HG02610 (cell line): Measurements from ENCODE around the gene HLA-A.

Experiments
- ATAC-seq: cut with Tn5 transposase; IDR thresholded peaks from one replicate; pipeline ENCODE4 v1.9.1; 2021; ENCODE audit warnings: mild to moderate bottlenecking, moderate library complexity; ENCODE audit not compliant: unreplicated experiment

The HLA-A gene

DNA sequence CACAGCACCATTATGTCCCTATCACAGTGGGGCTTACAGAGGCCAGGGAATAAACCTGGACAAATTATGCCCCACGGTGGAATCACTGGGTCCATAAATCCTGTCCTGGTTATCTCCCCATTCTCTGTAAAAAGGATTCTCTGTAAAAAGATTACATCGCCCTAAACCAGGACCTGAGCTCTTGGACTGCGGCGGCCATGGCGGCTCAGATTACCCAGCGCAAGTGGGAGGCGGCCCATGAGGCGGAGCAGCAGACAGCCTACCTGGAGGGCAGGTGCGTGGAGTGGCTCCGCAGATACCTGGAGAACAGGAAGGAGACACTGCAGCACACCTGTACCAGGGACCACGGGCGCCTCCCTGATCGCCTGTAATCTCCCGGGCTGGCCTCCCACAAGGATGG is 8.4 kb upstream of the HLA-A start:
- no peak for ATAC-seq

GRCh38 chr6:29935273-29935955 is 6.9 kb upstream of the HLA-A start:
- no peak for ATAC-seq

GRCh38 chr6:29938746-29939508 is 3.4 kb upstream of the HLA-A start:
- ATAC-seq = no peak

- ATAC-seq = no peak
Measured at GRCh38 chr6:29941016-29941415, 1.3 kb upstream of the HLA-A start.

DNA sequence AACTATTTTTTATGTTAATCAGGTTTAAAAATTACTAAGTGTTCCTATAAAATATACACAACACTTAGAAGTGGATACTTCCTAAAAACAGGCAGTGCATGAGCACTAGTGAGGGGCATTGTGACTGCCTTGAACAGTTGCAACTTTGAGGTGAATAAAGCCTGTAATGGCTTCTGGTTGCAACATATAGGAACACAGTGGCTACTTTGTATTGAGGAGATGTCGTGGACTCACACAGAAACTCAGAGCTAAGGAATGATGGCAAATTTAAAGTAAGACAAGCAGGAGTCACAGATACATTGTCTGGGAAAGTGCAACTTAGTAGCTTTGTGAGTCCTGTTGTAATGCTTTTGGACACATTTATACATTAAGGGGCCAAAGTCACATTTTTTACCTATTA is 861 bp upstream of the HLA-A start:
- no peak for ATAC-seq

- no peak for ATAC-seq
Measured at GRCh38 chr6:29941916-29942274, 437 bp upstream of the HLA-A start.

GRCh38 chr6:29943053-29943966 is 978 bp downstream of the HLA-A start:
- no peak for ATAC-seq

- ATAC-seq = no peak
Measured at GRCh38 chr6:29945281-29945820, 3.0 kb downstream of the HLA-A start.

DNA sequence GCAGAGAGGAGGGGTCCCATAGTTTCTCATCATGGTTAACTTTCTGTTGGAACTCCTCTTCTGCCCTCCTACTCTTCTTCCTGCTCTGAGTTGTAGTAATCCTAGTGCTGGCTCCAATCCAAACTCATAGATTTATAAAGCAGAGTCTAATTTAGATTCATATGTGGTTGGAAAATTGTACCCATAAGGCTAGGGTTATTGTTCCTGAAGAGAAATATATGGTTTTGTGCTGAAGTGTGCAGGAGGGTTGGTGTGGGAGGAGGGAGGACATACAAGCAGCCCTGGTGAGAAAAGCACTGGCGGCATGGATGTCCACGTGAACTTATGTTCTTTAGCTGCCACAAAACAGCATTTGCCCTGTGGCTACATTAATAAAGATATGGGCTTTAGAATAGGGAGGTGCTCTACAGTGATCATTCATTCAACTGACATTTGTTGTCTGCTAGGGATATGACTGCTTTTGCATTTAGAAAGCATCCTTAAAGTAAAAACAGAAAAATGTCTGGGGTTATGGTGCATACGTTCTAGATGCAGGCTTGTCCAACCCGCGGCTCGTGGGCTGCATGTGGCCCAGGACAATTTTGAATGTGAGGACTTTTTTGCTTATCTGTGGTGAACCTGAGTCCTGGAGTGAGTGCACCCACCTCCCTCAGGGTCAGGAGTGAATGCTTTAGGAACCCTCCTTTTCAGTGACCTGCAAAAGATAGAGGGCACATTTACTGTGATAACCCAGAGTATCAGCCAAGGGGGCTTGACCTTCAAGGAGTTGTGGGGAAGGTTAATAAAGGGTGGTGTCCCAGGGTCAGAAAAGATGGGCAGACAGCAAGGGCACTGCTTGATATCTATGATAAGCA is 4.1 kb downstream of the HLA-A start:
- no peak for ATAC-seq

GRCh38 chr6:29947077-29947980 is 5.0 kb downstream of the HLA-A start:
- no peak for ATAC-seq

DNA sequence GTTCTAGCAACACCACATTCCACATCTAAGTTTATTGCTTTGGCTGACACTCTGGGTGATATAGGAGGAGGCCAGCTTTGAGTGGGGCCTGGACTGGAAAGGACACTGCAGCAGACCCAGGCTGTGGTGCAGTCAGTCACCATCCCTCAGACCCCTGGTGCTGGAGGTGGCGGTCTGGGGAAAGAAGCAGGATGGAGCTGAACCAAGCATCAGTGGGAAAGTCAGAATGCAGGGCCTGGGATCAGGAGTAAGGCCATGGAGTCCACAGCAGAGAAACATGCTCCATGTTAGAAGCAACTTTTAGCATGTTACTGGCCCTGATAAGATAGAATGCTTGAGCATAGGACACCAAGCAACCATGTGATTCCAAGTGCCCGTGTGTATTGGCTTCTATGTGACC is 5.9 kb downstream of the HLA-A start:
- no peak for ATAC-seq

GRCh38 chr6:29949934-29950333 is 7.6 kb downstream of the HLA-A start:
- no peak for ATAC-seq

DNA sequence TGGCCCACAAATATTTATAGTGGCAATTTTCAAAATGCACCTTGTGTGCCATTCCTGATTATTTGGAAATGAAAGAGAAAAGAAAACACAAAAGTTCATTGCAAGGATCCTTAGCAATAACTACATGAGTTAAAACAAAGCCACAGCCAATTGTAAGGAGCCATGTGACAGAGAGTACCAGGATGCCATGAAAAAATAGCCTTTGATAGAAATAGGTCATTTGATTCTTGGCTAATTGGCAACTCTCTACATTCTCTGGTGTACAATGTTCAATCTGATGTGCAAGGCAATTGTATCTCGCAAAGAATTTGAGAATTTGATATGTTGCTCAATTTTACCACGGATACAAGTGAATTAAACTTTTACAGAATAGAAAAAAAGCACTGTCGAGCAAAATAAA is 9.6 kb downstream of the HLA-A start:
- ATAC-seq = no peak

DNA sequence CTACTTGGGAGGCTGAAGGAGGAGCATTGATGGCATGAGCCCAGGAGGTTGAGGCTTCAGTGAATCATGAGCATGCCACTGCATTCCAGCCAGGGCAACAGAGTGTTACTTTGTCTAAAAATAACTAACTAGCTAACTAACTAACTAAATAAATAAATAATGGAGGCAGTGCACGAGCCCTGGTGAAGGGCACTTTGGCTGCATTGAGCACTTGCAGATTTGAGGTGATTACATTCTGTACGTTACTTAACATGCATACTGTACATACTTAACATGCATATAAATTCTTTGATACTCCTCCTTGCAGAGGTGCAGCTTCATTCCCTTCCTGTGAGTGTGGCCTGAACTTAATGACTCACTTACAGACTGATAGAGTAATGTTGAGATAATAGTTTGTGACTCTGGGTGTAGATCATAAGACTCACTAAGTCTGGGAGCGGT is 10.7 kb downstream of the HLA-A start:
- no peak for ATAC-seq

GRCh38 chr6:29953686-29954085 is 11.4 kb downstream of the HLA-A start:
- ATAC-seq = no peak

GRCh38 chr6:29954272-29954671 is 11.9 kb downstream of the HLA-A start:
- no peak for ATAC-seq

DNA sequence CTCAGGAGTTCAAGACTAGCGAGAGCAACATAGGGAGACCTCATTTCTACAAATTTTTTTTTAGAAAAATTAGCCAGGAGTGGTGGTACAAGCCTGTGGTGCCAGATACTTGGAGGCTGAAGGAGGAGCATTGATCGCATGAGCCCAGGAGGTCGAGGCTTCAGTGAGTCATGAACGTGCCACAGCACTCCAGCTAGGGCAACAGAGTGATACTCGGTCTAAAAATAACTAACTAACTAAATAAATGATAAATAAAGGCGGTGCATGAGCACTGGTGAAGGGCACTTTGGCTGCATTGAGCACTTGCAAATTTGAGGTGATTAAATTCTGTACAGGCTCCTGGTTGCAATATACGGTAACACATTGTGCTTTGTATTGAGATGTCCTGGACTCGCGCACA is 13.5 kb downstream of the HLA-A start:
- no peak for ATAC-seq

DNA sequence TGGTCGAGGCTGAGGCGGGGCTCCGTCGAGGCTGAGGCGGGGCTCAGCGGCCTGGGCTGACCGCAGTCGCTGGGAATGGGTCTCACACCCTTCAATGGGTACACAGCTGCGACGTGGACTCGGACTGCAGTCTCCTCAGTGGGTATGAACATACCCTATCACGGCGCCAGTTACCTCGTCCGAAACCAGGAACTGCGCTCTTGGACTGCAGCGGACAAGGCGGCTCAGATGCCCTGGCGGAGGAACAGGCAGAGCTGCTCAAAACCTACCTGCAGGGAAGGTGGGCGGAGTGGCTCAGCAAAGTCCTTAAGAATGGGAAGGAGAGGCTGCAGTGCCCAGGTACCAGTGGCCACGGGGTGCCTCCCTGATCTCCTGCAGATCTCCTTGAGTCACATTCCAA is 14.2 kb downstream of the HLA-A start:
- no peak for ATAC-seq

DNA sequence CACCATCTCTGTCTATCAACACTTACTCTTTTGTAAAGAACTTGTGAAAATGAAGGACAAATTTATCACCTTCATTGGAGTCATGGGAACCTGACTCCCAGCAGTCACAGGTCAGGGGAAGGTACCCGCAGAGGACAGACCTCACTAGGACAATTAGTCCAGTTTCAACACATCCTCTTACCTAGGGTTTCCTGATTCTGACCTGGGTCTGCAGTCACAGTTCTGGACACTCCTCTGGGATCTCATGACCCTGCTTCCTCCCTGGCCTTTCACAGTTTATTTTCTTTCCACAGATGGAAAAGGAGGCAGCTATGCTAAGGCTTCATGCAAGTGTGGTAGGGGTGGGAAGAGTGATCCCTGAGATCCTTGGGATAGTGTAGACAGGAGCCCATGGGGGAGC is 15.7 kb downstream of the HLA-A start:
- ATAC-seq = no peak
